Measurements from ENCODE around the gene SIX3.

GRCh38 chr2:44894058-44894457 lies 47.4 kb upstream of the SIX3 start:
- no peak for TF ChIP-seq POLR2A (IDR thresholded peaks at IDR 0.05)
- TF ChIP-seq CTCF (IDR thresholded peaks at IDR 0.05), result no peak
- no peak for TF ChIP-seq POLR2AphosphoS5 (IDR thresholded peaks at IDR 0.05)
- TF ChIP-seq EP300 (IDR thresholded peaks at IDR 0.05), result no peak
